HG03135 (cell line): Measurements from ENCODE around the gene ADAMTS2.

Source experiments
- ATAC-seq: cut with Tn5 transposase; IDR thresholded peaks from one replicate; pipeline ENCODE4 v1.9.1; 2021; ENCODE audit warnings: mild to moderate bottlenecking, moderate library complexity; ENCODE audit not compliant: unreplicated experiment

The ADAMTS2 gene

GRCh38 chr5:179373101-179373934 lies 28.1 kb upstream of the ADAMTS2 start:
- ATAC-seq = no peak

- ATAC-seq = no peak
These were observed 26.7 kb upstream of the ADAMTS2 start for GRCh38 chr5:179371681-179372680.

- ATAC-seq = no peak
These were observed 25.9 kb upstream of the ADAMTS2 start for GRCh38 chr5:179371121-179371510.

GRCh38 chr5:179370490-179371120 lies 25.3 kb upstream of the ADAMTS2 start:
- no peak for ATAC-seq

- no peak for ATAC-seq
These were observed 24.2 kb upstream of the ADAMTS2 start for GRCh38 chr5:179369530-179369884.

GRCh38 chr5:179368806-179369529 lies 23.7 kb upstream of the ADAMTS2 start:
- ATAC-seq = no peak

- no peak for ATAC-seq
These were observed 23.0 kb upstream of the ADAMTS2 start for GRCh38 chr5:179368126-179368805.

- ATAC-seq = no peak
These were observed 22.2 kb upstream of the ADAMTS2 start for GRCh38 chr5:179367491-179367890.

GRCh38 chr5:179362355-179362754 lies 17.1 kb upstream of the ADAMTS2 start:
- no peak for ATAC-seq

- ATAC-seq = no peak
These were observed 15.9 kb upstream of the ADAMTS2 start for GRCh38 chr5:179361037-179361603.

GRCh38 chr5:179357031-179357430 lies 11.8 kb upstream of the ADAMTS2 start:
- no peak for ATAC-seq

GRCh38 chr5:179355976-179356974 lies 11.0 kb upstream of the ADAMTS2 start:
- no peak for ATAC-seq

GRCh38 chr5:179354305-179354882 lies 9.1 kb upstream of the ADAMTS2 start:
- ATAC-seq = no peak

- ATAC-seq = no peak
These were observed 3.6 kb upstream of the ADAMTS2 start for GRCh38 chr5:179348843-179349242.

GRCh38 chr5:179348011-179348530 lies 2.8 kb upstream of the ADAMTS2 start:
- ATAC-seq = no peak

GRCh38 chr5:179347581-179347980 lies 2.3 kb upstream of the ADAMTS2 start:
- ATAC-seq = no peak

GRCh38 chr5:179346875-179347274 lies 1.6 kb upstream of the ADAMTS2 start:
- no peak for ATAC-seq

GRCh38 chr5:179346401-179346800 lies 1.1 kb upstream of the ADAMTS2 start:
- no peak for ATAC-seq
